MCF 10A (cell line): ENCODE measurements around the gene RALGPS1. TPM values are rescaled to one million over a fixed set of nuclear protein-coding genes. Genes with fewer than 3 reads are reported as not detected.

Experiments used
- BruUV-seq: library from RNA; stranded (reverse); fragments of 400-500 nt; replicated peaks from 2 replicates; lab custom pipeline; 2021; lab: Mats Ljungman, UMichigan
- CTCF ChIA-PET: fragments of 300-600 bp; sonication (Branson Sonifier 250); formaldehyde crosslinking; extraction: SDS; loops from one replicate; lab custom pipeline; 2021; ENCODE audit warnings: antibody characterized with exemption, inconsistent platforms; lab: Yijun Ruan, JAX
- POLR2A ChIA-PET: fragments of 300-600, 350-650 bp; sonication (Branson Sonifier 250); formaldehyde crosslinking; extraction: SDS; loops from one replicate; lab custom pipeline; 2020; ENCODE audit warnings: antibody characterized with exemption, inconsistent platforms; lab: Yijun Ruan, JAX
- DNase-seq: peaks from one replicate; pipeline ENCODE4 v3.0.0-alpha.2; 2018; ENCODE audit not compliant: unreplicated experiment
- H3K27ac Mint-ChIP-seq: one replicate; pipeline ENCODE4 v1.8.0; 2022; ENCODE audit warnings: mild to moderate bottlenecking, low read depth, mixed read lengths; ENCODE audit not compliant: unreplicated experiment
- H3K27me3 Mint-ChIP-seq: one replicate; pipeline ENCODE4 v1.8.0; 2022; ENCODE audit warnings: mixed read lengths; ENCODE audit not compliant: insufficient read depth, unreplicated experiment
- H3K36me3 Mint-ChIP-seq: one replicate; pipeline ENCODE4 v1.8.0; 2022; ENCODE audit warnings: mild to moderate bottlenecking, moderate library complexity, mixed read lengths; ENCODE audit not compliant: insufficient read depth, unreplicated experiment
- H3K4me1 Mint-ChIP-seq: one replicate; pipeline ENCODE4 v1.8.0; 2022; ENCODE audit warnings: mixed read lengths; ENCODE audit not compliant: insufficient read depth, unreplicated experiment
- H3K4me3 Mint-ChIP-seq: one replicate; pipeline ENCODE4 v1.8.0; 2022; ENCODE audit warnings: mild to moderate bottlenecking, moderate library complexity, mixed read lengths; ENCODE audit not compliant: unreplicated experiment
- H3K9me3 Mint-ChIP-seq: one replicate; pipeline ENCODE4 v1.8.0; 2022; ENCODE audit warnings: mixed read lengths; ENCODE audit not compliant: unreplicated experiment
- intact Hi-C: fragments of 100-400 bp; cut with micrococcal nuclease; formaldehyde crosslinking; loops from 2 replicates; pipeline ENCODE4 v1.14.1; 2022
- total RNA-seq: library from RNA; stranded (reverse); gene quantifications from 2 replicates; pipeline ENCODE4 v1.2.3, GENCODE V29; 2022
- TF ChIP-seq, protein P1 (sequence below): fragments of 200-600 bp; IDR thresholded peaks from one replicate; pipeline ENCODE4 v1.8.0; 2022; ENCODE audit warnings: antibody characterized with exemption, mild to moderate bottlenecking; ENCODE audit not compliant: unreplicated experiment

Gene RALGPS1
- total RNA-seq, 1 experiment from 2014 or later = 2.4 TPM

DNA sequence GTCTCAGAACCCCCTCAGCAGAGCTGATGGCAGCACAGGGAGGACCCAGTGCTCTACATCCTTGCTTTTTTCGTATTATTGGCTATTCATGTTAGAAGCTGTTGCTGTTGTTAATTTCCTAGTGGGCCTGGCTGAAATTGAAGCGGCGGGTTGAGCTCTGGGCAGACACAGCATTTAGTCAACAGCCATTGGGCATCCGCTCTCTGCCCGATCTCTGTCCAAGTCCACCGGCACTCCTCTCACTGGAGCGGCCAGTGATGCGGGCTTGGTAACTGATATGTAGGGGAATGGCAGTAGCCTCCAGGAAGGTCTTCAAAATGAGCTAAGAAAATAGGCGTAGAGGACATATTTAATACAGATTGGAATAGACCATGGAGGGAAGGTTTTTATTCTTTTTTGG is 348.7 kb downstream of the RALGPS1 start:
- Mint-ChIP-seq H3K27ac (no peak overlapping the region), H3K36me3 (no peaks in the 10 kb centered on the region), H3K4me3 (no peak overlapping the region), H3K27me3 (no peaks in the 10 kb centered on the region), H3K4me1 (no peaks in the 10 kb centered on the region), H3K9me3 (no peaks in the 10 kb centered on the region)
- intact Hi-C loops = no loop called here
- ChIA-PET POLR2A (interaction anchor here (1.0 to 1.3 kb wide), 2 partner anchors 8 to 10 kb away, joined by 3 to 4 read pairs; no protein-coding TSS in a partner anchor), CTCF (no interaction called here)
- DNase-seq = no peak
- no TSS peak for BruUV-seq
- TF ChIP-seq, protein P1, sequence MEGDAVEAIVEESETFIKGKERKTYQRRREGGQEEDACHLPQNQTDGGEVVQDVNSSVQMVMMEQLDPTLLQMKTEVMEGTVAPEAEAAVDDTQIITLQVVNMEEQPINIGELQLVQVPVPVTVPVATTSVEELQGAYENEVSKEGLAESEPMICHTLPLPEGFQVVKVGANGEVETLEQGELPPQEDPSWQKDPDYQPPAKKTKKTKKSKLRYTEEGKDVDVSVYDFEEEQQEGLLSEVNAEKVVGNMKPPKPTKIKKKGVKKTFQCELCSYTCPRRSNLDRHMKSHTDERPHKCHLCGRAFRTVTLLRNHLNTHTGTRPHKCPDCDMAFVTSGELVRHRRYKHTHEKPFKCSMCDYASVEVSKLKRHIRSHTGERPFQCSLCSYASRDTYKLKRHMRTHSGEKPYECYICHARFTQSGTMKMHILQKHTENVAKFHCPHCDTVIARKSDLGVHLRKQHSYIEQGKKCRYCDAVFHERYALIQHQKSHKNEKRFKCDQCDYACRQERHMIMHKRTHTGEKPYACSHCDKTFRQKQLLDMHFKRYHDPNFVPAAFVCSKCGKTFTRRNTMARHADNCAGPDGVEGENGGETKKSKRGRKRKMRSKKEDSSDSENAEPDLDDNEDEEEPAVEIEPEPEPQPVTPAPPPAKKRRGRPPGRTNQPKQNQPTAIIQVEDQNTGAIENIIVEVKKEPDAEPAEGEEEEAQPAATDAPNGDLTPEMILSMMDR = no peak

DNA sequence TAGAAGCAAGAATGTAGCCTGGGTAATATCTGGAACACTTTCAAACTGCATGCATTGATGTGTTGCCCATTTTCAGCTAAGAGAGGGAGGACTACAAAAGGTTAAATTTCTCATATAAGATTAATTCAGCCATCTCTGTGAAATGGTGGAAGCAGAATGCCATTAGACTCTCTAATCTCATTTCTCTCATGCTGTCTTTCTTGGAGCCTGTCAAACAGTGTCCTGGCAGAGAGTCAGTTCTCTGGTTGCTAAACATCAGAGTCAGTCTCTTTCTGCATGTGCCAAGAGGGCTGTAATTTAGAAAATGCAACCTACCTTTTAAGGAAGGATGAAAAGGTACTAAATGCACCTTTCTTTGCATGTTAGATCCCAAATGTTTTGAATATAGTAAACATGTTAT is 349.1 kb downstream of the RALGPS1 start:
- H3K36me3 Mint-ChIP-seq = no peaks in the 10 kb centered on the region
- no peaks in the 10 kb centered on the region for H3K4me1 Mint-ChIP-seq
- no peak overlapping the region for H3K4me3 Mint-ChIP-seq
- DNase-seq = no peak
- H3K27me3 Mint-ChIP-seq = no peaks in the 10 kb centered on the region
- TF ChIP-seq, protein P1 = no peak
- POLR2A ChIA-PET = interaction anchor here (1.0 to 1.3 kb wide), 2 partner anchors 9 to 11 kb away, joined by 3 to 4 read pairs; no protein-coding TSS in a partner anchor
- BruUV-seq = no TSS peak
- no peaks in the 10 kb centered on the region for H3K9me3 Mint-ChIP-seq
- no peak overlapping the region for H3K27ac Mint-ChIP-seq
- CTCF ChIA-PET = no interaction called here
- intact Hi-C loops = no loop called here

DNA sequence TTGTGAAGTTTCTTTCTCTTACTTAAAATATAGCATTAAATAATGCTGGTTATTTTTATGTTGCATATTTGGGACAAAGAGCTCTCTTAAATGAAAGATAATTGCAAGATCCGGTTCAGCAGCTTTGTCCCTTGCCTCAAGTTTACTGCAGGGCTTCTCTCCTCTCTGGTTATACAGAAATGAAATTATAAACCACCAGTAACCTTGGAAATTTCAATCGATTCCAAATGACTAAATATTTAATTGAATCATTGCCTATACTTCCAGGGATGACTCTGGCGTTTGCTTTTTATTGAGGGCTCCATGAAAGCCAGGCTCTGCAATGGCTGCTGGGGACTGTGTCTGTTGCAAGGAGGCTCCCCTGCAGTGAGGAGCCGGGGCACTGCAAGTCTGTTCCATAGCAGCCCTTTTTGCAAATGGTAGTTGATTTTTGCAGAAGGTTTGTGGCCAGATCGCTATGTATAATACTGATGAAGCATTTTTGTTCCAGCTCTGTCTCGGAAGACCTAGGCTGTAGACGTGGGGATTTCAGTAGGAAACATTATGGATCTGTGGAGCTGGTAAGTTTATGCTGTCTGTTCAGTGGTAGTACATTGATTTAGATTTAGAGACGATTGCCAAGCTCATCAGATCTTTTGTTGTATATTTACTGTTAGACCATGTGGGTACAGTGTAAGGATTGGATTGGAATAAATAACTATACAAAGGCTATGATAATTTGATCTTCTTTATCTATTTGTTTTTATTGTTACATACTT is 350.1 kb downstream of the RALGPS1 start, which contains the start of gene GARNL3:
GARNL3 (plus strand) TSS at position 313 of the 758 bp plus-strand sequence; CDS start at position 417, 104 bp downstream.
- Mint-ChIP-seq H3K4me1 (no peaks in the 10 kb centered on the region), H3K36me3 (no peaks in the 10 kb centered on the region), H3K4me3 (no peak within 1 kb of the TSS), H3K9me3 (no peaks in the 10 kb centered on the region), H3K27ac (no peak within 1 kb of the TSS), H3K27me3 (no peaks in the 10 kb centered on the region)
- no TSS peak for BruUV-seq
- intact Hi-C loops = no loop called here
- TF ChIP-seq, protein P1 = no peak
- ChIA-PET POLR2A (interaction anchor here (0.5 to 1.3 kb wide), 4 partner anchors 9 to 186 kb away, joined by 3 to 4 read pairs (median 4); no protein-coding TSS in a partner anchor), CTCF (interaction anchor here (0.6 kb wide), 2 partner anchors 323 to 1345 kb away, joined by 3 read pairs; no protein-coding TSS in a partner anchor)
- no peak for DNase-seq

DNA sequence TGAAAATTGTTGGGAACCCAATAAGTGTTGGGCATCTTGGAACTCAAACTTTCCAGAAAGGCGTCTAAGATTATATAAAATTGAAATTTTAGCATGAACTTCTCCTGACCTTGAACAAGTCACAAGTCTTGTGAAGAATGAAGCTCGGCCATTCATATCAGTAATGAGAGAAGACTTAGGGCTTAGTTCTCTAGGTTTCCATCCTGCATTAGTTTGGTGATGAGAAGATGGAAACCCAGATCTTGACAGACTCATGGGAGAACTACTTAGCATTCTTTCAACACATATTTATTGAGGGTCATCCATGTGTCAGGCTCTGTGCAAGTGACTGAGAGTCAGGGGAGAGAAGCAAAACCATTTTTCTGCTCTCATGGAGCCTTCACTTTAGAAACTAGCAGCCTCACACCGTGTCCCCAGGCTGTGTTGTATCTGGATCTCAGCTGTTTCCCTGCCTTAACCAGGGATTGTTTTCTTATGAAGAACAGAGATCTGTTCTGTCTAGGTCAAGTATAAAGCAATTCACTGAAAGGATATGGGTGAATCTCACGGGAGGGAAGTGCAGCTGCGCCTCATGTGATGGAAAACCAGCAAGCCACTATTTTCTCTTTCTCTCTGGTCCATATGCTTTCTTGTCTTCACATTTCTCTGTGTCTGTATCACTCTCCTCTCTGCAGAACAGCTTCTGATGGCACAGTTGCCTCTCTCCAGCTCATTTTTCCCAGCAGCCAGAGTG is 353.4 kb downstream of the RALGPS1 start:
- no peak overlapping the region for H3K4me3 Mint-ChIP-seq
- BruUV-seq = no TSS peak
- POLR2A ChIA-PET = no interaction called here
- no peak for DNase-seq
- H3K9me3 Mint-ChIP-seq = no peaks in the 10 kb centered on the region
- intact Hi-C loops = no loop called here
- H3K27me3 Mint-ChIP-seq = no peaks in the 10 kb centered on the region
- CTCF ChIA-PET = interaction anchor here (1.2 kb wide), 1 partner anchor 129 kb away, joined by 3 read pairs; the partner anchor contains the start of gene SLC2A8
- H3K36me3 Mint-ChIP-seq = no peaks in the 10 kb centered on the region
- H3K4me1 Mint-ChIP-seq = no peaks in the 10 kb centered on the region
- TF ChIP-seq, protein P1 = no peak
- H3K27ac Mint-ChIP-seq = no peak overlapping the region
